ENCODE measurements around the gene TAF9B. TPM values are rescaled to one million over a fixed set of nuclear protein-coding genes. Genes with fewer than 3 reads are reported as not detected.
"Not testable (repeated sequence)": the region's sequence is repeated elsewhere in the genome, so short reads cannot be mapped to it uniquely, and the experiment has no call there.

Gene TAF9B
- total RNA-seq, 1 donor = 61.5 TPM

GRCh38 chrX:78140206-78140605 lies 756 bp upstream of the TAF9B start:
- DNase-seq (ENCODE audit: low read depth) = no peak
- no peak overlapping the region for H3K4me3 ChIP-seq (ENCODE audit: low read depth, low read length)
- no peak for TF ChIP-seq CTCF (IDR thresholded peaks at IDR 0.05; ENCODE audit: insufficient read depth, low read length)

- H3K4me3 ChIP-seq (ENCODE audit: low read depth, low read length) = no peak overlapping the region
- no peak for DNase-seq (ENCODE audit: low read depth)
- no peak for TF ChIP-seq CTCF (IDR thresholded peaks at IDR 0.05; ENCODE audit: insufficient read depth, low read length)
Observed at GRCh38 chrX:78133238-78133960, 6.1 kb downstream of the TAF9B start.

- DNase-seq (ENCODE audit: low read depth) = no peak
- no peak for TF ChIP-seq CTCF (IDR thresholded peaks at IDR 0.05; ENCODE audit: insufficient read depth, low read length)
- H3K4me3 ChIP-seq (ENCODE audit: low read depth, low read length) = no peak overlapping the region
Observed at GRCh38 chrX:78131117-78131516, 8.3 kb downstream of the TAF9B start.

- no peak for TF ChIP-seq CTCF (IDR thresholded peaks at IDR 0.05; ENCODE audit: insufficient read depth, low read length)
- H3K4me3 ChIP-seq (ENCODE audit: low read depth, low read length) = no peak overlapping the region
- DNase-seq (ENCODE audit: low read depth) = no peak
Observed at GRCh38 chrX:78130396-78130795, 9.1 kb downstream of the TAF9B start.

GRCh38 chrX:78129714-78130113 lies 9.7 kb downstream of the TAF9B start:
- no peak for TF ChIP-seq CTCF (IDR thresholded peaks at IDR 0.05; ENCODE audit: insufficient read depth, low read length)

GRCh38 chrX:78125781-78126180 lies 13.7 kb downstream of the TAF9B start:
- DNase-seq (ENCODE audit: low read depth) = not testable (repeated sequence)

More at GRCh38 chrX:78129714-78130113, 9.7 kb downstream of the TAF9B start:
- H3K4me3 ChIP-seq (ENCODE audit: low read depth, low read length) = no peak overlapping the region
- no peak for DNase-seq (ENCODE audit: low read depth)

GRCh38 chrX:78125148-78125547 lies 14.3 kb downstream of the TAF9B start:
- no peak for TF ChIP-seq CTCF (IDR thresholded peaks at IDR 0.05; ENCODE audit: insufficient read depth, low read length)
- no peak overlapping the region for H3K4me3 ChIP-seq (ENCODE audit: low read depth, low read length)
- DNase-seq (ENCODE audit: low read depth) = no peak

More at GRCh38 chrX:78125781-78126180, 13.7 kb downstream of the TAF9B start:
- H3K4me3 ChIP-seq (ENCODE audit: low read depth, low read length) = not testable (repeated sequence)
